Fibroblast of skin of right biceps (primary cell): Measurements from ENCODE around the gene THAP7.

ENCODE experiments used
- DNase-seq: peaks from one replicate; pipeline ENCODE4 v3.0.0-alpha.2; 2013

THAP7 gene

GRCh38 chr22:20977019-20977418 lies 24.9 kb downstream of the THAP7 start:
- no peak for DNase-seq

GRCh38 chr22:20976291-20976877 lies 25.5 kb downstream of the THAP7 start:
- DNase-seq, result no peak

- no peak for DNase-seq
Measured at GRCh38 chr22:20975541-20976290, 26.2 kb downstream of the THAP7 start.

DNA sequence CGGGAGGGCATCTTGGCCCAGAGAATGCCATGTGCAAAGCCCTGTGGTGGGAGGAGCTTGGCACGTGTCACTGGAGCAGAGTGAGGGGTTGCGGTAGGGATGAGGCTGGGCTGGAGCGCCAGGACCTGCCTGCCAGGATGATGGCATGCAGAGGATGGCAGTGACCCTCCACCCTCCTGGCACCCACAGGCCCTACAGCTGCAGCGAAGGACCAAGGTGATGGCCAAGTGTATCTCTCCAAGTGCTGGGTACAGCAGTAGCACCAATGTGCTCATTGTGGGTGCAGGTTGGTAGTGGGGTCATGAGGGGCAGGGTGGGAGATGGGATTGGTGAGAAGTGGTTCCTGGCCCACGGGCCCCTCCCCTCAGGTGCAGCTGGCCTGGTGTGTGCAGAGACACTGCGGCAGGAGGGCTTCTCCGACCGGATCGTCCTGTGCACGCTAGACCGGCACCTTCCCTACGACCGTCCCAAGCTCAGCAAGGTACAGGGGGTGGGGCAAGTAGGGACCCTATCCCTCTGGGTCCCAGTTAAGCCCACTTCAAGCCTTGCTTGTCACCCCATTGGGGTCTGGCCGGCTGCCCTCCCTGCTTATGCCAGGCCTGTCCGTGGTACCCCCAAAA lies 27.5 kb downstream of the THAP7 start:
- DNase-seq, result no peak

- no peak for DNase-seq
Measured at GRCh38 chr22:20973634-20974286, 28.2 kb downstream of the THAP7 start.

DNA sequence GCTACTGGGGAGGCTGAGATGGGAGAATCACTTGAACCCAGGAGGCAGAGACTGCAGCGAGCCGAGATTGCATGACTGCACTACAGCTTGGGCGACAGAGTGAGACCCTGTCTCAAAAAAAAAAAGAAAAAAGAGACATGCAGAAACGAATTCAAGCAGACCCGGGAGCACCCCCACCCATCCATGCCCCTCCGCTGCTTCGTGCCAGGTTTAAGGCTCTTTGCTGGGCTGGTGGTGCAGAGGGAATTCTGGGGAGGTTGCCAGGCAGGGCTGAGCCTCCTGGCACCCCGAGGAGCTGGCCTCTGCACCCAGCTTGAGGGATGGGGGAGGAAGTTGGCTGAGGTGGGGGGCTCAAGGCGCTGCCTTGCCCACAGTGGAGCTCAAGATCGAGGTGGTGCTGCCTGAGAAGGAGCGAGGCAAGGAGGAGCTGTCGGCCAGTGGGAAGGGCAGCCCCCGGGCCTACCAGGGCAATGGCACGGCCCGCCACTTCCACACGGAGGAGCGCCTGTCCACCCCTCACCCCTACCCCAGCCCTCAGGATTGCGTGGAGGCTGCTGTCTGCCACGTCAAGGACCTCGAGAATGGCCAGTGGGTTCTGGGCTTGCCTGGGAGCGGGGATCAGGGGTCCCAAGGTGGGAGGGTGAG lies 28.9 kb downstream of the THAP7 start:
- DNase-seq, result no peak

DNA sequence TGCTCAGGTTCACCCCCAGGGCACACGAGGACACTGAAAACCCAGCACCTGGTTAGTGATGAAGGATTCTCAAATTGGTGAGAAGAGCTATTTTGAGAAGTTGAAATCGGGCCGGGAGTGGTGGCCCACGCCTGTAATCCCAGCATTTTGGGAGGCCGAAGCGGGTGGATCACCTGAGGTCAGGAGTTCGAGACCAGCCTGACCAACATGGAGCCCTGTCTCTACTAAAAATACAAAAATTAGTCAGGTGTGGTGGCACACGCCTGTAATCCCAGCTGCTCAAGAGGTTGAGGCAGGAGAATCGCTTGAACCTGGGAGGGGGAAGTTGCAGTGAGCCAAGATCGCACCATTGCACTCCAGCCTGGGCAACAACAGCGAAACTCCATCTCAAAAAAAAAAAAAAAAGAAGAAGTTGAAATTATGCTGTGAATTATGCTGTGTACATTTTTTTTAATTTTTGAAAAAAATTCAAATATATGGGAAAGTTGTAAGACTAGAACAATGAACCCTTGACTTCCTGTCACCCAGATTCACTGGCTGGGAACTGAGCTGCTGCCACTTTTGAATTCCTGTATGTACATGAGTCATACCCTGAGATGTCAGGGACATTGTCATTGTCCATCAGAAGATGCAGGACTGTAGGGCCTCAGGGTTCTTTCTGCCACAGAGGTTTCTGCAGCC lies 29.8 kb downstream of the THAP7 start:
- peak; percentile 13 for DNase-seq

GRCh38 chr22:20970939-20971657 lies 30.8 kb downstream of the THAP7 start:
- DNase-seq, result no peak

DNA sequence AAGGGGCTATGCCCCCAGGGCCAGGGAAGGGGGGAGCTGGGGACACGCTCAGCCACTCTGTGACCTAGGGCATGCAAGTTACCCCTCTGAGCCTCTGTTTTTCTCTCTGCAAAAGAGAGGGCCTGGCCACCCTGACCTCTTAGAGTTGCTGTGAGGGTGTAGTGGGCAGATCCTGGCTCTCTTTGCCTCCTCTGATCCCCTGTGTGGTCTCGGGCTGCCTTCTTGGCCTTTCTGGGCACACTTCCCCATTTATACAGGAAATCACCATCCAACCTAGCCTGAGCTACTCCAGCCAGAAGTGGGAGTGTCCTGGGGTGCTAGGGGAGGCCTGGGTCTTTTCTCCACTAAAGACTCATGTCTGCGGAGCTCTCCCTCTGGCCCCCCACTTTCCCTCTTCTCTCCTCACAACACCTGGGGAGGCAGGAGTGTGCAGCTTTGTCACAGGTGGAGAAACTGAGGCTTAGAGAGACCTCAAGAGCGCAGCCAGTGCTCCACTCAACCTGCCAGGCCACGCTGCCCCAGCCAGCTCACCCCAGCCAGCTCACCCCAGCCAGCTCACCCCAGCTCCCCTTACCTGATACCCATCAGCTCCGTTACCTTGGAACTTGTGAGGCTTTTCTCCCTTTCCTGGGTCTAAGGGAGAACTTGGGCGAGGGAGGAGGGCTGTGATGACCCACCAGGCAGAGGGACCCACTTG lies 33.5 kb downstream of the THAP7 start:
- DNase-seq, result no peak

DNA sequence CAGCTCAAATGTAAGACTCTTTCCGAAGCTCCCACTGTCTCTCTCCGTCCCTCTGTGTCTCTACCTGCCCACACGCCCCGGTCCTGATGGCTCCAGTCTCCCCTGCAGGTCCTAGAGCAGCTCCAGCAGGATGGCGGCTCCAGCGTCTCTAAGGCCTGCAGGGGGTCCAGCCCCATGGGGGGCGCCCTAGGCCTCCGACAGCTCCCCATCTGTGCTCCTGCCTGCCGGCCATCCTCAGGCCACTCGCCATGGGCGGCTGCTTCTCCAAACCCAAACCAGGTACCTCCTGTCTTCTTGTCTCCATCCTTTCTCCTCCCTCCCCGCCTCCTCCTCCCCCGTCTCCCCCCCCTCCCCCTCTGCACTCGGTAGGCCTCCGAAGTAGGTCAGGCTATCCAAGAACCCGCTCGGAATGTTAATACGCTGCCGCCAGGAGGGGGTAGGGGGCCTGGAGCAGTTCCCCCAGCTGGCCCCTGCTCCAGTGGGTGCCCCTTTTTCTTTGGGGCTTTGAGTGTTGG lies 34.2 kb downstream of the THAP7 start:
- no peak for DNase-seq

- DNase-seq, result no peak
Measured at GRCh38 chr22:20966883-20967696, 34.8 kb downstream of the THAP7 start, which contains the start of gene AIFM3. TSS of gene AIFM3 (plus strand) at chr22:20967255. CDS start at chr22:20967945, 690 bp downstream.

DNA sequence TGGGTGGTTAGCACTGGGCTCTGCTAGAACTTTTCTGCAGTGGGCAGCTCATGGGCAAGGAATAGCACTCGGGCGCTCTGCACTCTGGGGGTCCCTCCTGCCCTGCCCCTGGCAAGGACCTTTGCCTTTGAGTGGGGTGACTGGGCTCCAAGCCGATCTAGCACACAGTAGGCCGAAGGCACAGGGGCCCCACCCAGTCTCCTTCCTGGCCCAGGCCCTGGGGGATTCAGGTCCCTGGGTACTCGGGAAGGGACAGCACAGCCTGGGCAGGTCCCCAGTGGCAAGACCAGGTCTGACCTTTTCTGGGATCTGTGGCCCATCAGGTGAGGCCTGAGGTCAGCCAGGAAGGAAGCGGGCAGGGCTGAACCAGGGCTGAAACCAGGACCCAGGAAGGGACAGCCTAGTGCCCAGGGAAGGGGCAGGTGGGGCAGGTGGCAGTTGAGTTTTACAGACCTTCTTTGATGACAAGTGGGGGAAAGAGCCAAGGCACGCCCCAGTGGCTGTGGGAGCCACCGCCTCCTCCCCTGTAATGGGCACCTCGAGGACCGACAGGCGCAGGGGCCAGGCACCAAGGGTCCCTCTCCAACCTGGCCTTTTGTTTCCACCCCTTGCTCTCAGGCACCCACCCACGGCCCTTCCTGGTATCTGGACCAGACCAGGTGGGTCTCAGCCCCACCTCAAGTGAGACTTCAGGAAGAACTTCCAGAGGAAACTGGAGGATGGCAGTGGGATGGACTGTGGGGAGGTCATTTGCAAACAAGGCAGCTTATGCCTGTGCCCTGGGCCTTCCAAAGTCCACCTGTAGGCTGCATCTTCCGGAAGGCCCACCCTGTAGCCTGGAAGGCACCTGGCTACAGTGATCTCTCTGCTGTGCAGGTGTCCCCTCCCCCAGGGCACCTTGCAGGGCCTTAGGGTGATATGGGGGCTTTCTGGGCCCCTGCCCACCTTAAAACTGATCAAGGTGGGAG lies 35.7 kb downstream of the THAP7 start:
- DNase-seq, result no peak

DNA sequence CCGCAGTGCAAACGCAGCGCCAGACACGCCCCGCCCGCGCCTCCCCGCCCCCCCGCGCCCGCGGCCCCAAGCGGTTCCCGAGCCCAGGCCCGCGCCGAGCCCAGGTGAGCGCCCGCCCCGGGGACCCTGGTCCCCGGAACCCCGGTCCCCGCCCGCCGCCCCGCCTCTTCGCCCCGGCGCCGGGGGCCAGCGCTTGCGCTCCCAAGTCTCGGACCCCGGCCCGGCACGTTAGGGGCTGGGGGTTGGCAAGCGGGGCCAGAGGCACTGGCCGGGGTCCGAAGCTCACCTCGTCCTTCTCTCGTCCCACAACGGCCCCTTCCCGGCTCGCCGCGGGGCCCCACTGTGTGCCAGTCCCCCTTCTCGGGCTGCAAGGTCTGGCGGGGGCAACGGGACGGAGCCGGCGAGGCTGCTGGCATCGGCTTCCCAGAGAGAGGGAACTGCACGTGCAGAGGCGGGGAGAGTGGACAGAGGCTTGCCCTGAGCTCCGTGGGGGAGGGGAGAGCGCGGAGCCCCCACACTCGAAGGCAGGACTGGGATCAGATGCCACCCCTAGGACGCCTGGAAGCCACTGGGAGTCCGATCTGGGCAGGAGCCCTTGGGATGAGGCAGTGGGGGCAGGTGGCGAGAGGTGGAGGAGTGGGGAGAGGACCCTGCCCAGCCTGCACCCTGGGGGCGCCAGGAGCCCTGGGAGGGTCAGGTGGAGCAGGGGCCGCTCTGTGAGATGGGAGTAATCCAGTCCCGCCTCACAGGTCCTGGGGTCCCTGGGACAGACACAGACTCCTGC lies 36.6 kb downstream of the THAP7 start:
- DNase-seq, result no peak

DNA sequence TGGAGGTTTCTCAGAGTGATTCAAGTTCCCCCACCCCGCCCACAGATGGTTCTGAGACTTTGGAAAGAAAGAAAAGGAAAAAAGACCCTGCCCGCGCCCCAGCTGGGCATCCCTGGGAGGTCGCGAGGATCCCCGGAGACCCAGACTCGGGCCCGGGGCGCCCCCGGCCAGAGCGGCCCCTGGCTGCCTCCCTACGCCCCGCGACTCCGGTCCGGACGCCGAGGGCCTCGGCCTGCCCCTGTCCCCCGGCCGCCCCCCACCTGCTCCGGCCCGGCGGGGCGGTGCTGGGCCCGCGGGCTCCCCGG lies 37.2 kb downstream of the THAP7 start:
- no peak for DNase-seq

- DNase-seq, result no peak
Measured at GRCh38 chr22:20964090-20964798, 37.7 kb downstream of the THAP7 start.

GRCh38 chr22:20963201-20964052 lies 38.5 kb downstream of the THAP7 start:
- DNase-seq, result no peak
